ENCODE results near the gene C11orf16.
"Not testable (repeated sequence)": the region's sequence is repeated elsewhere in the genome, so short reads cannot be mapped to it uniquely, and the experiment has no call there.

C11orf16 gene

DNA sequence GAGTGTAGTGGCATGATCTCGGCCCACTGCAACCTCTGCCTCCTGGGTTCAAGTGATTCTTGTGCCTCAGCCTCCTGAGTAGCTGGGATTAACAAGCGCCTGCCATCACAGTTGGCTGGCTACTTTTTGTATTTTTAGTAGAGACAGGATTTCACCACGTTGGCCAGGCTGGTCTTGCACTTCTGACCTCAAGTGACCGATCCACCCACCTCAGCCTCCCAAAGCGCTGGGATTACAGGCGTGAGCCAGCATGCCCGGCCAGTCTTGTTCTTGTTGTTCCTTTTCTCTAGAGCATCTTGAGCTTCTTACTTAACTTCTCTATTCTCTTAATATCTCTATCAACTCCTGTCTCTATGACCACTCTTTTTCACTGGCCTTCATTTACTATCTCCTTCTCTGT is 51.2 kb downstream of the C11orf16 start:
- DNase-seq, result not testable (repeated sequence)

DNA sequence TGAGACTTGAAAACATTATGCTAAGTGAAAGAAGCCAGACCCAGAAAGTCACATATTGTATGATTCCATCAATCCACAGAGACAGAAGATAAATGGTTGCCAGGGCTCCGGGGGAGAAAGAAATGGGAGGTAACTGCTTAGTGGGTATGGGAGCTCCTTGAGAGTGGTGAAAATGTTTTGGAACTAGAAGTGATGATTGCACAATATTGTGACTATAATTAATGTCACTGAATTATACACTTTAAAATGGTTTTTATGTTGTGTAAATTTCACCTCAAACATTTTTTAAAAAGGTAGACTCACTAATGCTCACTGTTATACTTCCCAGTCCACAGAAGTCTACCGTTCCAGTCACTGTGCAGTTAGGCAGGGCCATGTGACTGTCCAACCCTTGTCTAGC is 54.0 kb downstream of the C11orf16 start:
- DNase-seq, result no peak

DNA sequence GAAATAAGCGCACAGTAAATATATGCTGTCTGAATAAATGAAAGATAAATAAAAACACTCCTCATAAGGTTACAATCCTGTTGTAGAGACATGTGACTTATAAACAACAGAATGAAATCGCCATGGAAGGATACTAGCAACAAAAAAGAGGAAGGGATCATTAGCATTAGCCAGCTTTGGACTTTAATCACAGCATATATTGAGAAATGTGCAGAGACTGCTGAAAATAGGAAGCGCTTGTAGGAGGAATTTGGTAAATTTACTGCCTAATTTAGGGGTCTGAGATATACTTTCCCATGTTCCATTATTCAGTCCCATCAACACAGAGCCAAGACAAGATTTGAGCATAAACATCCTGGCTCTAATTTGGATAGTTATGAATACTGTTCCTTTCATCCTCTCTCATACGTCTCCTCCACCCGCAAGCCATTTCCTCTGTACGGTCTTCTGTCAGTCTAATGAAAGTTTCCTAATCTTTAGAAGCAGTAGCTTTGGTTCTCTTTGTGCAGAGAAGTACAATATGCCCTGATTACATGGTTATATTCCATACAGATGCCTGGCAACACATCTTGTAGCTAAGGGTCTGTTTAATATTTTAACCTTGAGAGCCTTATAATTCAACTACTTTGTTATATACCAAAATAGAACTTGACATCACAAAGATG is 58.9 kb downstream of the C11orf16 start:
- no peak for DNase-seq

DNA sequence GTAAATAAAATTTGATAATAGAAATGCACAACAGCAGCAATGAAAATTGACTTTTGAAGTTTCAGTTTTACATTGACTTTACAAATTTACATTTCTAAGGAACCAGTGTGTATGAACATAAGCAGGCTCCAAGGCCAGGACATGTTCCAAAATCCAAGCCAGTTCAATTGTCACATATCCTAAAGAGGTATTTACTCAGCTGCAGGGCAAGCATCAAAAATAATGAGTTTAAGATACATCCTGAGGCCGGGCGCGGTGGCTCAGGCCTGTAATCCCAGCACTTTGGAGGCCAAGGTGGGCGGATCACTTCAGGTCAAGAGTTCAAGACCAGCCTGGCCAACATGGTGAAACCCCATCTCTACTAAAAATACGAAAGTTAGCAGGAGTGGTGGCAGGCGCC is 60.8 kb downstream of the C11orf16 start:
- DNase-seq, result no peak

DNA sequence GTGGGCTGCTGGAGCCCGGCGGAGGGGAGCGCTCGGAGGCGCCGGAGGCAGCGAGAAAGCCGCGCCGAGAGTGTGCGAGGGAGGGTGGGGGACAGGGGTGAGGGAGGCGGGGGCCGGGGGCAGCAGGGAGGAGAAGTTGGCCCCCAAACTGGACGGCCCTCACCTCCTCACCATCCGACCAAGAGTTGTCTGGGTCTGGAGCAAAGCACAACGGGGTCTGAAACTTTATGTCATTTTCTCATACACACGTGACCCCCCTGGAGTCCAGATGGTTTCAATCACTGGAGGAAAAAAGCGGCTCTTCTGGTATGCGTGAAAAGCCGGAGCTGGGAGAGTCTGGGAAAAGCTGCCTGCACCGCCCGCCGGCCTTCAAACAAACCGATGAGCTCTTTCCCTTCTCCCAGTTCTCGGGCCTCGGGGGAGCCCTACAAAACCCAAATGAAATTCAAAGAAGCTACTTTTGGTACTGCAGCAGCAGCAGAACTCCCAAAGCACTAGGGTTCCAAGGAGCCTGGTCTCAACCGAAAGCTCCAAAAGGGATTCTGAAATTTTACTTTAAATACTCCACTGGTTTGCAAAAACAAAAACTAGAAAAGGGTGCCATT is 61.5 kb downstream of the C11orf16 start:
- DNase-seq, result no peak

DNA sequence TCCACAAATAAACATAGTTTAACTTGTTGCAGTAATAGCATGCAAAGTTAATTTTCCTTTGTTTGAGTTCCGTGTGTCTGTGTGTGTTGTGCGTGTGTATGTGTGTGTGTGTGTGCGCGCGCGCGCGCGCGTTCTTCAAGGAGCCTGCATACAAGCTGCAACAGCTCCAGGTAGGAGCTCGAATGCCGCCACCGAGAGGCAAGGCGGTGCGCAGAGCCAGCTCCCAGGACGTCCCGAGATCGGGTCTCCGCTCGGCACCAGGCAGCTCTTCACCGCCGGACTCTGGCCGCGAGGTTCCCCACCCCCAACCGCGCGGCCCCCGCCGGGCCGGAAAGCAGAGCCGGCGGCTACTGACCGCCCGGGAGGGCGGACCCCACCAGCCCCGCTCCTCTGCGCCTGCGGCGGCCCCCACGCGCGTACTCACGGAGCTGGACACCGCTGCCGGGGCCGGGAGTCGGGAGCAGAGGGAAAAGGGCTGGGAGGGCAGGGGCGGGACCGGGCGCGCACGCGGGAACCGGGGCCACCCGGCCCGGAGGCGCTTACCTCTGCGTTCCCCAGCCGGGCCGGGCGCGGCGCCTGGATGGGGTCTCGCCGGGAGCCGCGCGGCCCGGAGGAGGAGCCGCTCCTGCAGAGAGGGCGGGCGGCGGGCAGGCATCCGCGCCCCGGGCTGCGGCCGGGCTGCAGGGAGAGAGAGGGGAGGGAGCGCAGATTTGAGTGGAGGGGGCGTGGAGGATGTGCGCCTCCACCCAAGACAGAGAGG is 62.2 kb downstream of the C11orf16 start:
- no peak for DNase-seq

All from GDM1 (cell line).